Osteocyte (in vitro differentiated cells): ENCODE measurements around the gene NRG3. TPM values are rescaled to one million over a fixed set of nuclear protein-coding genes. Genes with fewer than 3 reads are reported as not detected.
"Not testable (repeated sequence)": the region's sequence is repeated elsewhere in the genome, so short reads cannot be mapped to it uniquely, and the experiment has no call there.

Experiments used
- DNase-seq: peaks from one replicate; pipeline ENCODE4 v3.0.0; 2021; ENCODE audit warnings: mixed read lengths; ENCODE audit not compliant: unreplicated experiment; ENCODE audit errors: extremely low spot score
- H3K27ac Mint-ChIP-seq: one replicate; pipeline ENCODE4 v1.8.0; 2021; ENCODE audit warnings: mild to moderate bottlenecking, mixed read lengths; ENCODE audit not compliant: unreplicated experiment
- H3K27me3 Mint-ChIP-seq: one replicate; pipeline ENCODE4 v1.8.0; 2021; ENCODE audit warnings: mixed read lengths; ENCODE audit not compliant: unreplicated experiment
- H3K36me3 Mint-ChIP-seq: one replicate; pipeline ENCODE4 v1.8.0; 2021; ENCODE audit warnings: mixed read lengths; ENCODE audit not compliant: unreplicated experiment
- H3K4me1 Mint-ChIP-seq: one replicate; pipeline ENCODE4 v1.8.0; 2021; ENCODE audit warnings: mixed read lengths; ENCODE audit not compliant: unreplicated experiment
- H3K4me3 Mint-ChIP-seq: one replicate; pipeline ENCODE4 v1.8.0; 2021; ENCODE audit warnings: mild to moderate bottlenecking, moderate library complexity, mixed read lengths; ENCODE audit not compliant: unreplicated experiment
- H3K9me3 Mint-ChIP-seq: one replicate; pipeline ENCODE4 v1.8.0; 2021; ENCODE audit warnings: mixed read lengths; ENCODE audit not compliant: unreplicated experiment
- total RNA-seq: library from RNA; stranded (reverse); gene quantifications from 2 replicates; pipeline ENCODE4 v1.2.1, GENCODE V29; 2021
- TF ChIP-seq, protein P1 (sequence below): fragments of 200-600 bp; sonication (generic); IDR thresholded peaks from 2 replicates; pipeline ENCODE4 v1.5.0; 2021; ENCODE audit warnings: antibody characterized with exemption, mild to moderate bottlenecking, moderate library complexity

The NRG3 gene
- total RNA-seq, 1 donor from 2014 or later = not detected

DNA sequence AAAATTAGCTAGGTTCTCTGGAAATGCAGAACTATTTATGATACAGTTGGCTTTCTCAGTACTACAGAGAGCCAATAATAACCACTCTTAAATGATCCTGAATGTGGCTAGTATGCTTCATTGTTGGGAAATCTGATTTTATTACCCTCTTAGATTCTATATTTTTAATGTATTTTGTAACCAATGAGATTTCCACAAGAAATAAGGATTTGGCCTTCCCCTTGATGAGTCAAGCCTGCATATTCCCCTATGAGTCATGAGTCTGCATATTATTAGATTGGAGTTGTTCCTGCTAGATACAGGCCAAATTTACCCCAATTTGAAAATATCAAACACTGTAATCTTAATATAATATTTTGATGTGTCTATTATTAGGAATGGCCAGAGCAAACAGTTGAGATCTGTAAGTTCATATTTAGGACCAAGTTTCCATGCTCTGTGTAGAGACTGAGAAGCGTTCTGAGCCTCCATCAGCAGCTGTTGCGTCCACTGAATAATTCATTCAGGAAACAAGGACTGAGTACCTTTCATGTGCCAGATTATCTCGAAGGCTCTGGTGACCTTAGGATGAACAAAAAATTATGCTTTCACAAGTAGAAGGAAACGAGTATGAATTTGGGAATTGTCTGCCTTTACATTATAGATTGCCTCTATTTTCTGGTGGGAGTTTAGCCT is 793.4 kb downstream of the NRG3 start:
- TF ChIP-seq, protein P1, sequence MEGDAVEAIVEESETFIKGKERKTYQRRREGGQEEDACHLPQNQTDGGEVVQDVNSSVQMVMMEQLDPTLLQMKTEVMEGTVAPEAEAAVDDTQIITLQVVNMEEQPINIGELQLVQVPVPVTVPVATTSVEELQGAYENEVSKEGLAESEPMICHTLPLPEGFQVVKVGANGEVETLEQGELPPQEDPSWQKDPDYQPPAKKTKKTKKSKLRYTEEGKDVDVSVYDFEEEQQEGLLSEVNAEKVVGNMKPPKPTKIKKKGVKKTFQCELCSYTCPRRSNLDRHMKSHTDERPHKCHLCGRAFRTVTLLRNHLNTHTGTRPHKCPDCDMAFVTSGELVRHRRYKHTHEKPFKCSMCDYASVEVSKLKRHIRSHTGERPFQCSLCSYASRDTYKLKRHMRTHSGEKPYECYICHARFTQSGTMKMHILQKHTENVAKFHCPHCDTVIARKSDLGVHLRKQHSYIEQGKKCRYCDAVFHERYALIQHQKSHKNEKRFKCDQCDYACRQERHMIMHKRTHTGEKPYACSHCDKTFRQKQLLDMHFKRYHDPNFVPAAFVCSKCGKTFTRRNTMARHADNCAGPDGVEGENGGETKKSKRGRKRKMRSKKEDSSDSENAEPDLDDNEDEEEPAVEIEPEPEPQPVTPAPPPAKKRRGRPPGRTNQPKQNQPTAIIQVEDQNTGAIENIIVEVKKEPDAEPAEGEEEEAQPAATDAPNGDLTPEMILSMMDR = no peak
- no peaks in the 10 kb centered on the region for H3K36me3 Mint-ChIP-seq
- H3K9me3 Mint-ChIP-seq = peaks cover 9% of the 10 kb centered on the region
- no peaks in the 10 kb centered on the region for H3K27me3 Mint-ChIP-seq
- DNase-seq = no peak
- no peak overlapping the region for H3K27ac Mint-ChIP-seq
- no peak overlapping the region for H3K4me3 Mint-ChIP-seq
- no peaks in the 10 kb centered on the region for H3K4me1 Mint-ChIP-seq

DNA sequence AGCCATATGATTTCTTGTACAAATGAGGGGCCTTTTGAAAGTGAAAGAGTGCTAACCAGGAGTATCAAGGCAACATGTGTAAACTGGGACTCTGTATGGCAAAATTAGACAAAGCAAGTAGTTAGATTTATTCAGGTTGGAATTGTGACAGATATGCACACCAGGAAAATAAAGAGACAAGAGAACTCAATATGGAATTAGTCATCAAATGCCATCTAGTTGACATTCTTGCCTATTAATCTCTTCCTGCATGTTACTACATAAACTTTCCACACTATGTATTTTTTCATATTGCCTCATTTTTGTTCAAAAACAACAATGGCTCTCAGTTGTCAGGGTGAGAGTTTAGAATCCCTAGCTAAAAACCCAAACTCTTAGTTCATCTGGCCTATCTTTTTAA is 799.0 kb downstream of the NRG3 start:
- TF ChIP-seq, protein P1 = no peak
- H3K36me3 Mint-ChIP-seq = no peaks in the 10 kb centered on the region
- H3K9me3 Mint-ChIP-seq = peaks cover 19% of the 10 kb centered on the region
- H3K4me1 Mint-ChIP-seq = no peaks in the 10 kb centered on the region
- no peak overlapping the region for H3K4me3 Mint-ChIP-seq
- DNase-seq = no peak
- H3K27ac Mint-ChIP-seq = no peak overlapping the region
- no peaks in the 10 kb centered on the region for H3K27me3 Mint-ChIP-seq

DNA sequence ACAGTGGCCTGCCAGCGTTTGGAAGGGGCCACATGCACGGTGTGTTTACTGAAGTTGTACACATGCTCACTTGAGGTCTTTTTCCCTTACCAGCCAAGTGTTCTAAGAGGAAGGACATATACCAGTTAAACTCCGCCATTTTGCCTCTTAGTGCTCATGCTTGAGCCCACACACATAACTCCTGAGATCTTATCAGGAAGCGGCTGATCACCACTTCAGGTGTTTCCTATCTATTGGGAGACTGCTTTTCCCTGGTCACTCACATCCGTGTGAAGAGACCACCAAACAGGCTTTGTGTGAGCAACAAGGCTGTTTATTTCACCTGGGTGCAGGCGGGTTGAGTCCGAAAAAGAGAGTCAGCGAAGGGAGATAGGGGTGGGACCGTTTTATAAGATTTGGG is 802.9 kb downstream of the NRG3 start:
- peaks cover 13% of the 10 kb centered on the region for H3K9me3 Mint-ChIP-seq
- not testable (repeated sequence) for DNase-seq, H3K27ac Mint-ChIP-seq, H3K4me1 Mint-ChIP-seq, H3K36me3 Mint-ChIP-seq, H3K4me3 Mint-ChIP-seq, H3K27me3 Mint-ChIP-seq

DNA sequence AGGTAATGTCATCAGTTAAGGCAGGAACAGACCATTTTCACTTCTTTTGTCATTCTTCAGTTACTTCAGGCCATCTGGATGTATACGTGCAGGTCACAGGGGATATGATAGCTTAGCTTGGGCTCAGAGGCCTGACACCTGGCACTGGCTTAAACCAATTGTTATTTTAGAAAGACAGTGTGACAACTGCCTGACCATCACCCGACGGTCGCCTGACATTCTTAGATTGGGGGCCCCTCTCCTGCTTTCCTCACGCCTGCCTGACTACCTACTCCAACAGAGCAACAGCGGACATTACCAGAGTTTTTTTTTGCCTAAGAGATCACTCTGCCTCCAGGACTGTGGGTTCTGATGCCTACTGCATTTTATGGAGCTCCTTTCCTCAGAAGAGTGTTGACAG is 803.5 kb downstream of the NRG3 start:
- H3K27ac Mint-ChIP-seq, H3K4me3 Mint-ChIP-seq, DNase-seq, H3K4me1 Mint-ChIP-seq, H3K27me3 Mint-ChIP-seq, H3K36me3 Mint-ChIP-seq: not testable (repeated sequence)
- peaks cover 13% of the 10 kb centered on the region for H3K9me3 Mint-ChIP-seq

DNA sequence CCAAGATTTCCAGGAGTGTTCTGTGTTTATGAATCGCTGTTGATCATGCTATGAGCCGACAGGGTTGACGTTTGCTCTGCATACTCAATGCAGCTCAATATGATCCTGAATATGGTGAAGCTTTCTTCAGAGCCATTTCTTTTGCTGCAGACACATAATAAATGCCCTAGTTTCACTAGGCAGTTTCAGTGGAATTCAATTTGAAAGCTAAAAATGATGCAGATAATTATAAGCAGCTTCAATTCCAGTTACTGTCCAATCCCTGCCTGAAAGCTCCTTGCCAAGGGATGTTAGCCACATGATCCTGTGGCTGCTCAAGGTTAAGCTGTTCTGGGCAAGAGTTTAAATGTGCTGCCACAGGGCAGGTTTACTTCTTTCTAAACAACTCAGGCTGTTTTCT is 805.6 kb downstream of the NRG3 start:
- no peak for DNase-seq
- no peak overlapping the region for H3K4me3 Mint-ChIP-seq
- H3K27me3 Mint-ChIP-seq = no peaks in the 10 kb centered on the region
- no peaks in the 10 kb centered on the region for H3K4me1 Mint-ChIP-seq
- H3K27ac Mint-ChIP-seq = no peak overlapping the region
- peaks cover 8% of the 10 kb centered on the region for H3K9me3 Mint-ChIP-seq
- TF ChIP-seq, protein P1 = no peak
- no peaks in the 10 kb centered on the region for H3K36me3 Mint-ChIP-seq

DNA sequence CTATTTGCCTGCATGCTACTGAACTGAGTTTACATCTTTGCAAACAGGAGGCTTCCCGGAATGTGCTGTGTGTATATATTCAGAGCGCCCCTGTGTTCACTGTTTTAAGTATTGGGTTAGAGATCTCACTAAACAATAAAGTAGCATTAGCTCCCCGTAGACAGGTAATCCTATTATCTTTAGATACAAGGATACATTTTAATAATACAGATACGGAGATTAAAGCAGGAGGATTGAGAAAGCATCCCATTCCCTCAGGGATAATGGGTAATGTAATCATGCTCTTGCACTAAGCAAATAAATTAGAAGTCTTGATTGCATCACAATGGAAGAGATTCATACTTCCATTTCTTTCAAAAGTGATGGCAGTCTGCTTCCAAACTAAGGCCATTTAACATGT is 809.0 kb downstream of the NRG3 start:
- H3K27me3 Mint-ChIP-seq = no peaks in the 10 kb centered on the region
- no peaks in the 10 kb centered on the region for H3K9me3 Mint-ChIP-seq
- no peaks in the 10 kb centered on the region for H3K4me1 Mint-ChIP-seq
- no peak overlapping the region for H3K27ac Mint-ChIP-seq
- no peak overlapping the region for H3K4me3 Mint-ChIP-seq
- TF ChIP-seq, protein P1 = no peak
- DNase-seq = no peak
- H3K36me3 Mint-ChIP-seq = no peaks in the 10 kb centered on the region
